Psoas muscle (tissue), 7 donors: ENCODE measurements around the gene LCP2. TPM values are rescaled to one million over a fixed set of nuclear protein-coding genes. Genes with fewer than 3 reads are reported as not detected.

ENCODE experiments used
- polyA plus RNA-seq, 3 donors: library from polyadenylated mRNA; stranded (reverse); fragments of 200-250 nt; gene quantifications; one replicate each; pipeline ENCODE4 v1.2.3, GENCODE V29; 2013
- total RNA-seq, 4 donors: library from RNA; stranded (reverse); fragmentation: NEBNext Ultra II Directional in 2 of 4; extraction: Animal tissue kit (Norgen Biotek cat#: 25700) in 2 of 4; gene quantifications; one replicate each; pipeline versions ENCODE4 v1.2.1 to v1.2.4, GENCODE V29; 2021 to 2023
- donor health status: healthy with polysubstance abuse.
- donor health status: DM: no; HTN: no; CAD: no; lungs with moderate emphysema.
- donor health status: Bipolar disorder and iron deficiency.
- donor health status: healthy.
- donor health status: DM: no; HTN: no; CAD: no.
- donor health status: DM: no; HTN: no; CAD: no.
- donor health status: DM: yes; HTN: yes; CAD: no.

The LCP2 gene
- total and polyA plus RNA-seq, 7 donors: 0.76 to 6.0 (median 4.2) TPM

Other genes starting within 250 kb of the LCP2 start
- gene FOXI1, start 191.9 kb downstream of the LCP2 start, total RNA-seq: not detected
- gene FOXI1, start 191.9 kb downstream of the LCP2 start, polyA plus RNA-seq: not detected
- not detected for gene C5orf58, start 64.8 kb downstream of the LCP2 start, total RNA-seq
- not detected for gene C5orf58, start 64.8 kb downstream of the LCP2 start, polyA plus RNA-seq
- under 1 TPM; 0.12 to 0.38 (median 0.24) TPM for gene KCNMB1, start 91.6 kb upstream of the LCP2 start, total RNA-seq
- gene KCNMB1, start 91.6 kb upstream of the LCP2 start, polyA plus RNA-seq: under 1 TPM; 0.23 to 0.42 (median 0.25) TPM
- not detected for gene KCNIP1, start 206.2 kb upstream of the LCP2 start, total RNA-seq
- gene KCNIP1, start 206.2 kb upstream of the LCP2 start, polyA plus RNA-seq: under 1 TPM in 1 of 3 donors, not detected in 2; 0.03 TPM